ENCODE results near the gene HPD. TPM values are rescaled to one million over a fixed set of nuclear protein-coding genes. Genes with fewer than 3 reads are reported as not detected.
A peak's percentile ranks its signal among the peaks of the same experiment; 100 is the strongest.
"Not testable (repeated sequence)": the region's sequence is repeated elsewhere in the genome, so short reads cannot be mapped to it uniquely, and the experiment has no call there.

The HPD gene
- total RNA-seq, 2 experiments from 2014 or later: not detected

DNA sequence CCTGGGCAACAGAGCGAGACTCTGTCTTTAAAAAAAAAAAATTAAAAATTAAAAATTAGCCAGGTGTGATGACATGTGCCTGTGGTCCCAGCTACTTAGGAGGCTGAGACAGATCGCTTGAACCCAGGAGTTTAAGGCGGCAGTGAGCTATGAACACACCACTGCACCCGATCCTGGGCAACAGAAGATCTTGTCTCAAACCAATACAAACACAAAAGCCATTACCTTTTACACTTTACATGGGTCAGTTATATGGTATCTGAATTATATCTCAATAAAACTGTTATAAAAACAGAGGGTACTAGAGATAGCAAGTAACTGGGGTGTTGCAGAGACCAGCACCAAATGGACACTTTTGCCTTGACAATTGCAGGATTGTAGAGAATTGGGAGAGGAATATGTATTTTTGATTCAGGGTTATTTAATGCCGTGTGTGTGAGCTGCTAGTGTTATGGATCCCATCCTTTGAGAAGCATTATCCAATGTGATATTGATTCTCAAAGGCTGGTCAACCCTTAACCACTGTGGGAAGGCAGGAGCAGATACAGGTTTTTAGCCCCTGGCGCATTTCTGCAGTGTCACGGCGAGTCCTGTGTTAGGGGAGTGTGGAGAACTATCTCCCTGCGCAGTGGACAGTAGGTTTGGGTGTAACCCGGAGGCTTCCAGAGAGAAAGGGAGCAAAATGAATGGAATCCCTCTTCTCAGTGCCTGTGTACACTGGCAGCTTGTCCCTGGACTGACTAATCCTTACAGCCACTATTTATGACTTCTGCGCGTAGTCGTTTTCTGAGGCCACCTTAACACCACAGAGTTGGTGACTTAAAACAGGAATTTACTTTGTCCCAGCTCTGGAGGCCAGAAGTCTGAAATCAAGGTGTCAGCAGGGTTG lies 34.3 kb upstream of the HPD start:
- ChIA-PET CTCF (ENCODE audit: unreplicated experiment) (interaction anchor here (1.2 kb wide), 1 partner anchor 99 kb away, joined by 6 read pairs; the partner anchor contains the start of gene RHOF), POLR2A (interaction anchor here (0.5 to 4.3 kb wide), 8 partner anchors 52 to 1073 kb away, joined by 3 to 14 read pairs (median 3); partner anchors contain the start of gene ABCB9)
- peak overlapping the region; percentile 79 for H3K27ac ChIP-seq (ENCODE audit: low read depth, low read length, poor library complexity, severe bottlenecking)
- H2AFZ ChIP-seq (ENCODE audit: low read length): no peak overlapping the region
- DNase-seq (ENCODE audit: low spot score): no peak
- H3K4me2 ChIP-seq (ENCODE audit: low read length): peak overlapping the region; percentile 57
- H3K4me3 ChIP-seq (ENCODE audit: low read depth, low read length, poor library complexity, severe bottlenecking): peak overlapping the region; percentile 28
- H4K20me1 ChIP-seq (ENCODE audit: insufficient read depth, low read length): no peaks in the 10 kb centered on the region
- BruUV-seq (replicated peaks): no TSS peak
- TF ChIP-seq, protein P1, sequence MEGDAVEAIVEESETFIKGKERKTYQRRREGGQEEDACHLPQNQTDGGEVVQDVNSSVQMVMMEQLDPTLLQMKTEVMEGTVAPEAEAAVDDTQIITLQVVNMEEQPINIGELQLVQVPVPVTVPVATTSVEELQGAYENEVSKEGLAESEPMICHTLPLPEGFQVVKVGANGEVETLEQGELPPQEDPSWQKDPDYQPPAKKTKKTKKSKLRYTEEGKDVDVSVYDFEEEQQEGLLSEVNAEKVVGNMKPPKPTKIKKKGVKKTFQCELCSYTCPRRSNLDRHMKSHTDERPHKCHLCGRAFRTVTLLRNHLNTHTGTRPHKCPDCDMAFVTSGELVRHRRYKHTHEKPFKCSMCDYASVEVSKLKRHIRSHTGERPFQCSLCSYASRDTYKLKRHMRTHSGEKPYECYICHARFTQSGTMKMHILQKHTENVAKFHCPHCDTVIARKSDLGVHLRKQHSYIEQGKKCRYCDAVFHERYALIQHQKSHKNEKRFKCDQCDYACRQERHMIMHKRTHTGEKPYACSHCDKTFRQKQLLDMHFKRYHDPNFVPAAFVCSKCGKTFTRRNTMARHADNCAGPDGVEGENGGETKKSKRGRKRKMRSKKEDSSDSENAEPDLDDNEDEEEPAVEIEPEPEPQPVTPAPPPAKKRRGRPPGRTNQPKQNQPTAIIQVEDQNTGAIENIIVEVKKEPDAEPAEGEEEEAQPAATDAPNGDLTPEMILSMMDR (conservative IDR thresholded peaks at IDR 0.05; ENCODE audit: low read length): no peak
- TF ChIP-seq EZH2phosphoT487 (IDR thresholded peaks at IDR 0.05; ENCODE audit: borderline replicate concordance, low read depth, low read length): no peak
- peaks cover 59% of the 10 kb centered on the region for H3K36me3 ChIP-seq (ENCODE audit: insufficient read depth, low read length)
- intact Hi-C loops (cut with micrococcal nuclease; ENCODE audit: unreplicated experiment): no loop called here
- H3K9me3 ChIP-seq (ENCODE audit: low read length): no peaks in the 10 kb centered on the region
- peaks cover 44% of the 10 kb centered on the region for H3K4me1 ChIP-seq (ENCODE audit: insufficient read depth, low read length, poor library complexity, severe bottlenecking)
- H3K79me2 ChIP-seq (ENCODE audit: insufficient read depth, low read depth, low read length): peaks cover 66% of the 10 kb centered on the region
- H3K9me2 ChIP-seq (ENCODE audit: insufficient read depth, low read length): no peaks in the 10 kb centered on the region

DNA sequence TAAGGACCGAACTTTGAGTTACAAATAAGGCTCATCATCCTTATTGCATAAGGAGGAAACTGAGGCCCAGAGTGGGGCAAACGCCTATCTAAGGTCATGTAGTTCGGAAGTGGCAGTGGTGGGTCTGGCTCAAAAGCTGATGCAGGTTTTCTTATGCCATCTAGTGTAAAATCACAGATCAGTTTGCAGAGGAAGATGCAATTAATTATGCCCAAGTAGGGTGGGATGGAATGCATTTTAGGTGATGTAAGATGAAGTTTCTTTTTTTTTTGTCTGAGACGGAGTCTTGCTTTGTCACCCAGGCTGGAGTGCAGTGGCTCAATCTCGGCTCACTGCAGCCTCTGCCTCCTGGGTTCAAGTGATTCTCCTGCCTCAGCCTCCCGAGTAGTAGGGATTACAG lies 31.0 kb upstream of the HPD start:
- Histone ChIP-seq H3K79me2 (ENCODE audit: insufficient read depth, low read depth, low read length) (peaks cover 55% of the 10 kb centered on the region), H3K27ac (ENCODE audit: low read depth, low read length, poor library complexity, severe bottlenecking) (peak overlapping the region; percentile 86), H3K36me3 (ENCODE audit: insufficient read depth, low read length) (peaks cover 30% of the 10 kb centered on the region), H3K4me1 (ENCODE audit: insufficient read depth, low read length, poor library complexity, severe bottlenecking) (peaks cover 49% of the 10 kb centered on the region), H3K4me2 (ENCODE audit: low read length) (peak overlapping the region; percentile 90), H3K4me3 (ENCODE audit: low read depth, low read length, poor library complexity, severe bottlenecking) (peak overlapping the region; percentile 84)
- not testable (repeated sequence) for H3K9me2 ChIP-seq (ENCODE audit: insufficient read depth, low read length); H4K20me1 ChIP-seq (ENCODE audit: insufficient read depth, low read length); BruUV-seq (replicated peaks); H3K9me3 ChIP-seq (ENCODE audit: low read length); H2AFZ ChIP-seq (ENCODE audit: low read length)
- POLR2A ChIA-PET: interaction anchor here (0.7 kb wide), 1 partner anchor 310 kb away, joined by 3 read pairs; no protein-coding TSS in a partner anchor
- peak; percentile 43 for DNase-seq (ENCODE audit: low spot score)
- CTCF ChIA-PET (ENCODE audit: unreplicated experiment): interaction anchor here (1.0 kb wide), 1 partner anchor 95 kb away, joined by 4 read pairs; no protein-coding TSS in a partner anchor
- intact Hi-C loops (cut with micrococcal nuclease; ENCODE audit: unreplicated experiment): loop anchor here (1.0 to 5.0 kb wide), 3 partner anchors 51 to 192 kb away; no protein-coding TSS in a partner anchor

DNA sequence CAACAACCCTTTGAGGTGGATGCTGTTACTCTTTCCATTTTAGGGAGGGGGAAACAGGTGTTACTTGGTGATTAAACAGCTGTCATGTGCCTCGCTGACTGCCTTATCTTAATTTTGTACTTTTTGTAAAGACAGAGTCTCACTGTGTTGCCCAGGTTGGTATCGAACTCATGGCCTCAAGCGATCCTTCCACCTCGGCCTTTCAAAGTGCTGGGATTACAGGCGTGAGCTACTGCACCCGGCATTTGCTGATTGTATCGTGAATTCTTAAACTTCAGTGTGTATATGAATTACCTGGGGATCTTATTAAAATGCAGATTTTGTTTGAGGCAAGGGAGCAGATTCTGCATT lies 30.6 kb upstream of the HPD start:
- peak overlapping the region; percentile 86 for H3K27ac ChIP-seq (ENCODE audit: low read depth, low read length, poor library complexity, severe bottlenecking)
- no peaks in the 10 kb centered on the region for H3K9me3 ChIP-seq (ENCODE audit: low read length)
- intact Hi-C loops (cut with micrococcal nuclease; ENCODE audit: unreplicated experiment): loop anchor here (1.0 to 5.0 kb wide), 3 partner anchors 50 to 192 kb away; no protein-coding TSS in a partner anchor
- H2AFZ ChIP-seq (ENCODE audit: low read length): peak overlapping the region; percentile 38; the same call in 1 of the 2 replicates
- no TSS peak for BruUV-seq (replicated peaks)
- ChIA-PET CTCF (ENCODE audit: unreplicated experiment) (interaction anchor here (1.0 kb wide), 1 partner anchor 95 kb away, joined by 4 read pairs; no protein-coding TSS in a partner anchor), POLR2A (interaction anchor here (0.7 kb wide), 1 partner anchor 309 kb away, joined by 3 read pairs; no protein-coding TSS in a partner anchor)
- H3K4me2 ChIP-seq (ENCODE audit: low read length): peak overlapping the region; percentile 90
- no peaks in the 10 kb centered on the region for H4K20me1 ChIP-seq (ENCODE audit: insufficient read depth, low read length)
- H3K9me2 ChIP-seq (ENCODE audit: insufficient read depth, low read length): no peaks in the 10 kb centered on the region
- H3K36me3 ChIP-seq (ENCODE audit: insufficient read depth, low read length): peaks cover 27% of the 10 kb centered on the region
- no peak for DNase-seq (ENCODE audit: low spot score)
- TF ChIP-seq, protein P1 (conservative IDR thresholded peaks at IDR 0.05; ENCODE audit: low read length): no peak; the same call in 1 of the 2 replicates
- TF ChIP-seq EZH2phosphoT487 (IDR thresholded peaks at IDR 0.05; ENCODE audit: borderline replicate concordance, low read depth, low read length): no peak
- H3K79me2 ChIP-seq (ENCODE audit: insufficient read depth, low read depth, low read length): peaks cover 52% of the 10 kb centered on the region
- H3K4me1 ChIP-seq (ENCODE audit: insufficient read depth, low read length, poor library complexity, severe bottlenecking): peaks cover 45% of the 10 kb centered on the region
- H3K4me3 ChIP-seq (ENCODE audit: low read depth, low read length, poor library complexity, severe bottlenecking): peak overlapping the region; percentile 84
